CD14-positive monocyte (primary cell): ENCODE data around the gene TPM2. TPM values are rescaled to one million over a fixed set of nuclear protein-coding genes. Genes with fewer than 3 reads are reported as not detected.

Experiments used
- DNase-seq, 3 donors: peaks; one replicate each; pipeline ENCODE4 v3.0.0-alpha.2; 2011 to 2022
- H2AFZ ChIP-seq: 2 replicates; pipeline ENCODE4 v1.6.0; 2012; ENCODE audit warnings: mild to moderate bottlenecking, low read depth, low read length, inconsistent platforms; ENCODE audit not compliant: insufficient read depth, poor library complexity, severe bottlenecking
- H3K27ac ChIP-seq, 2 donors: 1 replicate in 1 of 2; 2 replicates in 1 of 2; pipeline ENCODE4 v1.5.1; 2012 to 2013; ENCODE audit warnings: low read length in 2 of 2, control low read depth in 1 of 2, inconsistent platforms in 1 of 2, low read depth in 1 of 2, mild to moderate bottlenecking in 1 of 2
- H3K27me3 ChIP-seq, 2 donors: one replicate each; pipeline versions ENCODE4 v1.6.0 to v1.6.1; 2011 to 2013; ENCODE audit warnings: low read length in 2 of 2; ENCODE audit not compliant: control insufficient read depth in 2 of 2, insufficient read depth in 2 of 2
- H3K36me3 ChIP-seq, 2 donors: replicated peaks in 1 of 2; 1 replicate in 1 of 2; 2 replicates in 1 of 2; pipeline versions ENCODE4 v1.5.1 to v1.6.1; 2012 to 2013; ENCODE audit warnings: low read length in 2 of 2, control low read depth in 1 of 2, inconsistent platforms in 1 of 2, mild to moderate bottlenecking in 1 of 2; ENCODE audit not compliant: insufficient read depth in 2 of 2, control insufficient read depth in 1 of 2
- H3K4me1 ChIP-seq, 2 donors: 1 replicate in 1 of 2; 2 replicates in 1 of 2; pipeline versions ENCODE4 v1.5.1 to v1.6.1; 2012 to 2013; ENCODE audit warnings: low read length in 2 of 2, control low read depth in 1 of 2, inconsistent platforms in 1 of 2, mild to moderate bottlenecking in 1 of 2, moderate library complexity in 1 of 2; ENCODE audit not compliant: insufficient read depth in 2 of 2, control insufficient read depth in 1 of 2
- H3K4me2 ChIP-seq: replicated peaks from 2 replicates; pipeline ENCODE3; 2012; ENCODE audit warnings: low read length, moderate library complexity, mild to moderate bottlenecking; ENCODE audit not compliant: poor library complexity, severe bottlenecking; ENCODE audit errors: extremely low read depth
- H3K4me3 ChIP-seq, 3 experiments: fragments of 200-600 bp in 1 of 3; sonication (generic) in 1 of 3; replicated peaks in 1 of 3; 1 replicate in 2 of 3; 2 replicates in 1 of 3; pipeline ENCODE4 v1.5.1; 2011 to 2013; ENCODE audit warnings: low read length in 3 of 3, mild to moderate bottlenecking in 3 of 3, control low read depth in 2 of 3, low read depth in 2 of 3, inconsistent platforms in 1 of 3, moderate library complexity in 1 of 3
- H3K79me2 ChIP-seq: 2 replicates; pipeline ENCODE4 v1.6.0; 2012; ENCODE audit warnings: mild to moderate bottlenecking, control low read depth, inconsistent platforms, low read length, moderate library complexity; ENCODE audit not compliant: insufficient read depth
- H3K9ac ChIP-seq: 2 replicates; pipeline ENCODE4 v1.6.0; 2017; ENCODE audit warnings: low read length, mild to moderate bottlenecking; ENCODE audit not compliant: insufficient read depth, poor library complexity, severe bottlenecking
- H3K9me3 ChIP-seq, 2 donors: replicated peaks in 1 of 2; 1 replicate in 1 of 2; 2 replicates in 1 of 2; pipeline versions ENCODE4 v1.5.1 to v1.6.1; 2012 to 2013; ENCODE audit warnings: low read length in 2 of 2, control low read depth in 1 of 2; ENCODE audit not compliant: control insufficient read depth in 1 of 2, insufficient read depth in 1 of 2
- H4K20me1 ChIP-seq: 2 replicates; pipeline ENCODE4 v1.6.0; 2012; ENCODE audit warnings: mild to moderate bottlenecking, low read length, control low read depth, moderate library complexity; ENCODE audit not compliant: insufficient read depth
- H3K27ac Mint-ChIP-seq, 7 donors: one replicate each; pipeline ENCODE4 v1.8.0; 2020; ENCODE audit warnings: mild to moderate bottlenecking in 7 of 7, mixed read lengths in 7 of 7, moderate library complexity in 6 of 7, inconsistent platforms in 2 of 7
- H3K27me3 Mint-ChIP-seq, 3 donors: one replicate each; pipeline ENCODE4 v1.8.0; 2021 to 2022; ENCODE audit warnings: low read depth in 3 of 3, mild to moderate bottlenecking in 3 of 3, mixed read lengths in 3 of 3, moderate library complexity in 3 of 3, inconsistent platforms in 1 of 3
- H3K36me3 Mint-ChIP-seq, 2 donors: one replicate each; pipeline ENCODE4 v1.8.0; 2020; ENCODE audit warnings: mixed read lengths in 2 of 2, inconsistent platforms in 1 of 2, mild to moderate bottlenecking in 1 of 2
- H3K4me1 Mint-ChIP-seq: one replicate; pipeline ENCODE4 v1.8.0; 2020; ENCODE audit warnings: mild to moderate bottlenecking, mixed read lengths
- H3K4me3 Mint-ChIP-seq, 2 donors: one replicate each; pipeline ENCODE4 v1.8.0; 2020; ENCODE audit warnings: mild to moderate bottlenecking in 2 of 2, mixed read lengths in 2 of 2, moderate library complexity in 1 of 2
- H3K9me3 Mint-ChIP-seq, 7 donors: one replicate each; pipeline ENCODE4 v1.8.0; 2020 to 2022; ENCODE audit warnings: mixed read lengths in 7 of 7, mild to moderate bottlenecking in 6 of 7, moderate library complexity in 6 of 7, inconsistent platforms in 2 of 7
- WGBS: methylation state at CpG from one replicate; pipeline ENCODE4 v1.1.5; 2013; ENCODE audit warnings: missing lambda C conversion rate; ENCODE audit not compliant: insufficient coverage; 5-methylcytosine and 5-hydroxymethylcytosine counted together
- intact Hi-C, 2 donors: fragments of 100-400 bp; cut with micrococcal nuclease; formaldehyde crosslinking; loops; one replicate each; pipeline versions ENCODE4 v1.15.0 to v1.15.1; 2023
- polyA plus RNA-seq, 3 donors: library from polyadenylated mRNA; depleted of rRNA in 1 of 3; unstranded in 2 of 3; stranded (reverse) in 1 of 3; fragments of 300-500 nt in 2 of 3; fragments of >200 nt in 1 of 3; fragmentation: Illumina TruSeq in 2 of 3; gene quantifications; 1 replicate in 2 of 3; 2 replicates in 1 of 3; pipeline ENCODE4 v1.2.3, GENCODE V29; 2012 to 2021
- TF ChIP-seq, protein P1 (sequence below): fragments of 200-600 bp; IDR thresholded peaks from one replicate; pipeline ENCODE4 v1.8.0; 2022; ENCODE audit warnings: antibody characterized with exemption, mild to moderate bottlenecking

TPM2 gene
- polyA plus RNA-seq, 3 donors = 7.7 TPM; not detected in 2

DNA sequence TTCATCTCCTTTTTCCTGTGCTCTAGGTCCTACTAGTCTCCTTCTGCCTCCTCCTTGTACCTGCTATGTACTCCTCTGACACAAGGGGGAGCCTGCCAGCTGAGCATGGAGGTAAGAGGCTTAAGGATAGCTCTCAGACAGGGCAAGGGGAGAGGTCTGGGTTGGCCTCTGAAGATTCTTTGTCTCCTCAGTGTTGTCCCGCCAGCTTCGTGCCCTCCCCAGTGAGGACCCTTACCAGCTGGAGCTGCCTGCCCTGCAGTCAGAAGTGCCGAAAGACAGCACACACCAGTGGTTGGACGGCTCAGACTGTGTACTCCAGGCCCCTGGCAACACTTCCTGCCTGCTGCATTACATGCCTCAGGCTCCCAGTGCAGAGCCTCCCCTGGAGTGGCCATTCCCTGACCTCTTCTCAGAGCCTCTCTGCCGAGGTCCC lies 46.5 kb upstream of the TPM2 start:
- Histone ChIP-seq H3K9me3 (no peaks in the 10 kb centered on the region), H3K79me2 (peaks cover 21% of the 10 kb centered on the region), H3K4me3 (no peak overlapping the region), H3K4me2 (no peak overlapping the region), H3K27ac (peak overlapping the region in 1 of 2 donors; percentile 21), H3K9ac (no peak overlapping the region), H3K36me3 (peaks cover 58 to 68% of the 10 kb centered on the region in 2 donors), H4K20me1 (peaks cover 61% of the 10 kb centered on the region), H3K4me1 (peaks cover 18 to 26% of the 10 kb centered on the region in 2 donors), H2AFZ (no peak overlapping the region), H3K27me3 (no peaks in the 10 kb centered on the region)
- Mint-ChIP-seq H3K4me1 (peaks cover 21% of the 10 kb centered on the region), H3K4me3 (no peak overlapping the region), H3K27ac (peak overlapping the region in 4 of 7 donors; percentile 21 to 58 (median 34)), H3K27me3 (peaks cover 0 to 6% (median 1%) of the 10 kb centered on the region in 3 donors), H3K36me3 (peaks cover 58 to 70% of the 10 kb centered on the region in 2 donors), H3K9me3 (peaks cover 0 to 2% (median 0%) of the 10 kb centered on the region in 7 donors)
- WGBS = 67% methylated on average over 4 of the region's 5 CpGs
- peak; percentile 56 to 71 (median 57) for DNase-seq
- intact Hi-C loops = loop anchor here in 1 of 2 donors (10.0 kb wide), 1 partner anchor 131 kb away; the partner anchor contains the start of gene TESK1
- TF ChIP-seq, protein P1, sequence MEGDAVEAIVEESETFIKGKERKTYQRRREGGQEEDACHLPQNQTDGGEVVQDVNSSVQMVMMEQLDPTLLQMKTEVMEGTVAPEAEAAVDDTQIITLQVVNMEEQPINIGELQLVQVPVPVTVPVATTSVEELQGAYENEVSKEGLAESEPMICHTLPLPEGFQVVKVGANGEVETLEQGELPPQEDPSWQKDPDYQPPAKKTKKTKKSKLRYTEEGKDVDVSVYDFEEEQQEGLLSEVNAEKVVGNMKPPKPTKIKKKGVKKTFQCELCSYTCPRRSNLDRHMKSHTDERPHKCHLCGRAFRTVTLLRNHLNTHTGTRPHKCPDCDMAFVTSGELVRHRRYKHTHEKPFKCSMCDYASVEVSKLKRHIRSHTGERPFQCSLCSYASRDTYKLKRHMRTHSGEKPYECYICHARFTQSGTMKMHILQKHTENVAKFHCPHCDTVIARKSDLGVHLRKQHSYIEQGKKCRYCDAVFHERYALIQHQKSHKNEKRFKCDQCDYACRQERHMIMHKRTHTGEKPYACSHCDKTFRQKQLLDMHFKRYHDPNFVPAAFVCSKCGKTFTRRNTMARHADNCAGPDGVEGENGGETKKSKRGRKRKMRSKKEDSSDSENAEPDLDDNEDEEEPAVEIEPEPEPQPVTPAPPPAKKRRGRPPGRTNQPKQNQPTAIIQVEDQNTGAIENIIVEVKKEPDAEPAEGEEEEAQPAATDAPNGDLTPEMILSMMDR = peak; percentile 87

DNA sequence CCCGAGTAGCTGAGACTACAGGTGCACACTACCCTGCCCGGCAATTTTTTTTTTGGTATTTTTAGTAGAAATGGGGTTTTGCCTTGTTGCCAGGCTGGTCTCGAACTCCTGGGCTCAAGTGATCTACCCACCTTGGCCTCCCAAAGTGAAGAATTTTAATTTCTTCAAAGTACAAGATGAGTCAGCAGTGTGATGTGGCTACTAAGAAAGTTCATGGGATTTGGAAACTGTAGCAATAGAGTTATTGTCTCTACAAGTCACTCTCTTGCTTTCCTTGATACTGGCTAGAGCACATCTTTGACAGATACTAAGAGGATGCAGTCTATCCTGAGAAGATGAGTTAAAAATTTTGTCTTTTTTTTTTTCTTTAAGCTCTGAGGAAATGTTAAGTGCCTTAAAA lies 44.4 kb upstream of the TPM2 start:
- peak overlapping the region in 1 of 7 donors; percentile 27 for H3K27ac Mint-ChIP-seq
- H3K27ac ChIP-seq = no peak overlapping the region

More for the DNA sequence above, 44.4 kb upstream of the TPM2 start:
- no peaks in the 10 kb centered on the region for H3K9me3 ChIP-seq
- H3K4me2 ChIP-seq = no peak overlapping the region
- peaks cover 55% of the 10 kb centered on the region for H4K20me1 ChIP-seq
- intact Hi-C loops = loop anchor here (5.0 to 10.0 kb wide), 4 partner anchors 77 to 622 kb away; partner anchors contain the start of genes CCDC107 (in 1 of the 2), FAM221B (in 1 of the 2), RMRP (in 1 of the 2) and TESK1 (in 1 of the 2)
- H3K79me2 ChIP-seq = peaks cover 42% of the 10 kb centered on the region
- peaks cover 37 to 47% of the 10 kb centered on the region in 2 donors for H3K36me3 ChIP-seq
- H2AFZ ChIP-seq = no peak overlapping the region
- peaks cover 0 to 2% (median 0%) of the 10 kb centered on the region in 7 donors for H3K9me3 Mint-ChIP-seq
- no peak for DNase-seq
- peaks cover 0 to 6% (median 0%) of the 10 kb centered on the region in 3 donors for H3K27me3 Mint-ChIP-seq
- peaks cover 39 to 47% of the 10 kb centered on the region in 2 donors for H3K4me1 ChIP-seq
- H3K4me3 ChIP-seq = no peak overlapping the region
- no peaks in the 10 kb centered on the region for H3K27me3 ChIP-seq
- H3K4me3 Mint-ChIP-seq = no peak overlapping the region
- H3K9ac ChIP-seq = no peak overlapping the region
- WGBS = no CpG with 5 or more reads among the region's 3 CpGs
- H3K36me3 Mint-ChIP-seq = peaks cover 36 to 53% of the 10 kb centered on the region in 2 donors
- TF ChIP-seq, protein P1 = no peak
- peaks cover 21% of the 10 kb centered on the region for H3K4me1 Mint-ChIP-seq
